Activated CD8-positive, alpha-beta memory T cell treated with anti-CD3 and anti-CD28 coated beads, Interleukin-2, amount 50 U/mL, for 24 hours (primary cell): Measurements from ENCODE around the gene TFEB.

Experiments used
- DNase-seq: peaks from one replicate; pipeline ENCODE4 v3.0.0-alpha.2; 2020; ENCODE audit errors: extremely low read depth

TFEB gene

GRCh38 chr6:41651962-41652657 is 83.3 kb downstream of the TFEB start:
- DNase-seq, result no peak

DNA sequence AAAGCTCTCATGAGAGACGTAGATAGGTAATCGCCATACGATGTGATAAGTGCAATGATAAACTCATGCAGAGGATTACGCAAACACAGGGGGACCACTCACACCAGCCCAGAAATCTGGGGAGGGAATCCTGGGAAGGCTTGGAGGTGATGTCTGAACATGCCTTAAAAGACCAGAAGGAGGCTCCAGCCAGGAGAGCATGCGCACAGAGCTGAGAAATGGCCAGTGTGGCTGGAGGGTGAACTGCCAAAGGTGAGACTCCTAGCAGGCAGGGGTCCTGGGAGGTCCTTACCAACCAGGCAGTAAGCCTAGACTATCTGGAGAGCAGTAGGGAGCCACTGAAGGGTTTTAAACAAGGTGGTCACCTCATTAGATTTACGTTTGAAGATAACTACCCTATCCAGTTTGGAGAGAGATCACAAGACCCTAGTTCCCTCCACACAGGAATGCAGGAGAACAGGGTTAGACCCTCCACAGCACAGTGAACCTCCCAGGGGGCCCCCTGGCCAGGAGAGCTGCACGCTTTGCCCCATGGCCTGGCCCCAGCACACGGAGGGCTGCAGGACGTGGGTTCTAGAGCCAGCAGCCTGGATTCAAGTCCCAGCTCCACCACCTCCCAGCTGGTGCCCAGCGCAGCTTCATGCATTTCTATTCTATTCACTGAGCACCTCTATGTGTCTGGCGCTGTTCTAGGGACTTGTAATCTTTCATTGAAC is 84.0 kb downstream of the TFEB start:
- no peak for DNase-seq

DNA sequence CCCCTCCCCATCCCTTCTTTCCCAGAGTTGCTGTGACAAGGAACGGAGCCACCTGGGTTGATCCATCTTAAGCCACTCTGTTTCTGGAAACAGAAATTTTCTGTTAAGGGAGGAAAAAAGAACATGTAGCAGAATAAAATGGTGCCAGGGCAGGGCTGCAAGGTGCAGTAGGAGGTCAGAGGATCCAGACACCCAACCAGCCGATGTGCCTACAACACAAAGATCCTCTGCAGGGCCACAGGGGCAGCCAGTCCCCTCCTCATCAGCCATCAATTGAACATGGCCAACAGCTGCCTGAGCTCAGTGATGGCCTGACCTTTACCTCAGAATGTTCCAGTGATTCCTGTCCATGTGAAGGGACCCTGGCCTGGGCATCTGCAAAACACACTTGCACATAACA is 85.3 kb downstream of the TFEB start:
- DNase-seq, result no peak

- DNase-seq, result no peak
Observed at GRCh38 chr6:41649596-41649995, 85.8 kb downstream of the TFEB start.

DNA sequence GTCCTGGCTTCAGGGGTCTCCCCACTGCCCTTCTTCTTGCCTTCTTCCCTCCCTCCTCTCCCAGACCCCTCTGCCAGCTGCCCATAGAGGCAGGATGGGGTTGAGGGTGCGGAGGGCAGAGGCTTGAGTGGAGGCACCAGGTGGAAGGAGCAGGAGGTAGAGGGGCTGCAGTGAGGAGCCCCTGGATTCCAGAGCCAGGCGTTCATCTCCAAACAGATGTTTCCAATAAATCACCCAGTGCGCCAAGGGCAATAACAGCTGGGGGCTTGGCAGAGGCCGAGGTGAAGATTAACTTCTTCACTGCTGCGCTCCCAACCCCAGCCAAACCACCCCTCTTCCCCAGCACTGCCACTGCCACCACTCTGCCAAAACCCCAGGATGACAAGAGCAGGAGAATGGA is 86.5 kb downstream of the TFEB start:
- no peak for DNase-seq

DNA sequence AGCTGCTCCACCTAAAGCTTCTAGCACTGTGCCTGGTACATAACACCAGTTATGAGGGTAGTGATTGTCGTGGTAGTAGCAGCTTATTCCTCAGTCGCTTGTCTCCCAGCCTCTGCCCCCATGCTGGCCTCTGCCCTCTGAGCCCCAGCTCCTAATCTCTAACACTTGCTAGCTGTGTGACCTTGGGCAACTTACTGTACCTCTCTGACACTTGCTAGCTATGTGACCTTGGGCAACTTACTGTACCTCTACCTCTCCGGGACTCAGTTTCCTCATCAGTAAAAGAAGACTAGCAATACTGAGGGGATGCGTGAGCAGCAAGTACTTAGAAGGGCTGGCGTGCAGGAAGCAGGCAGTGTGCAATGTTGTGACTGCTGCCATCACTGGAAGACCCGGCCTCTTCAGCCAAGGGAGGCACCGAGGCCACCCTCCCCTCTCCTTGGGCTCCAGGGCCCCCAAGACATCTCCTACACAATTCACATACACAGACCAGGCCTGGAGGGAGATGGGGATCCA is 87.3 kb downstream of the TFEB start:
- DNase-seq, result no peak

DNA sequence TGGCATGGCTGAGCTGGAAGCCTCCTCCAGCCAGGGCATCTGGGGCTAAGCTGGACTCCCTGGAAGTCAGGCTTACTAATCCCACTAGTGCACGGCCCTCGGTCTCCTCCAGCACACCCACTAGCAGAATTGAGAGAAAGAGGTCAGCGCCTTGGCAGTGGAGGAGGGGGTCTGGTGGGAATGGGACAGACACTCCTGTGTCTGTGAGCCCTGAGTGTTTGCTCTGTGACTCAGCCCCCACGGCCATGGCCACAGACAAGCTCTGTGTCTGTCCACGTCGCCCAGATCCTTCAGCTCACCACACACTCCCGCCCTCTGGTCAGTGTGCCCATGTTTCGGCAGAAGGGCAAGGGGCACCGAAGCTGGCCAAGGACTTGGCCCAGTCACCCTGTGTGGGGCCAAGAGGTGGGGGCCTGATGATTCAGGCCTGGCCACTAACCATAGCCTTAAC is 88.3 kb downstream of the TFEB start:
- DNase-seq, result no peak

- DNase-seq, result no peak
Observed at GRCh38 chr6:41646026-41646795, 89.2 kb downstream of the TFEB start.

DNA sequence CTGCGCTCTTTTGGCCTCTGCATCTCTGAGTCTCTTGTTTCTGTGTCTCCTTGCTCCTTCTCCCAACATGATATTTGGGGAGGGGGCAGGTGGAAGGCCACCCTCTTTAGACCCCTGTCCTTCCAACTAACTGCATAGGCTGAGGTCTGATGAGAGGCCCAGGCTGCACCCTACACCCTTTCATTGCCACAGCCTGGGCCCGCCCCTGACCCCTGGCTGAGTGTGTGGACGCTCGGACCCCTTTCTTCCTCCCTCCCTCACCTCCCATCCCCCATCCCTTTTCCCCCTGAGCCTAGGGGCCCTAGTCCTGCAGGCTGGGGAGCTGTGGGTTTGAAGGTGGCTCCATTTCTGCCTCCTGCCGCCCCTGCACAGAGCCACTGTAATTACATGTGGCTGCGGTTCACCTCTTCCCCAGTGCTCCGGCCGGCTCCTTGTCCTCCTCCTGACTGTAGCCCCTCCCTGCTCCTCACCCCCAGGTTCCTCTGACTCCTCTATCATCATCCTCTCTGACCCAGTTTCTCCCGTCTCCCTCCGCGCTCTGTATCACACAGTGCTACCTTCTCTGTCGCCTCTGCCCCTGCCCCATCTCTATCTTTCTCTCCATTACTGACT is 90.3 kb downstream of the TFEB start:
- DNase-seq, result no peak

- no peak for DNase-seq
Observed at GRCh38 chr6:41644297-41644879, 91.0 kb downstream of the TFEB start.

DNA sequence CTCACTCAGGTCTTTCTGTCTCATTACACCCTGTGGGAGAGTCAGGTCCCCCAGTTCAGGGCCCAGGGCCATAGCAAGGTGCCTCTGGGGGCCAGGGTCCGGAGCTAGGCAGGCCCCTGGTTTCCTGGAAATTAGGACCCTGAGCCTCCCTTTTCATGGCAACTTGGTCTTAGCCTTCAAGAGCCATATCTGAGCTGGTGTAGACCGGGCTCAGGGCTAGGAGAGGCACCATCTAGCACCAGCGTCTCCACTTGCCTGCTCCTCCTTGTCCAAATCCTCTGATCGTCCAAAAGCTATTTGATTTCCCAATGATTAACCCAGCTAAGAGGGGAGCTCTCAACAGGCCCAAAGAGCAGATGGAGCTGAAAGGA is 91.5 kb downstream of the TFEB start:
- no peak for DNase-seq

- no peak for DNase-seq
Observed at GRCh38 chr6:41642960-41643898, 92.2 kb downstream of the TFEB start.

- DNase-seq, result no peak
Observed at GRCh38 chr6:41642090-41642959, 93.1 kb downstream of the TFEB start.

- DNase-seq, result no peak
Observed at GRCh38 chr6:41641352-41641925, 94.0 kb downstream of the TFEB start.

- no peak for DNase-seq
Observed at GRCh38 chr6:41640426-41640825, 95.0 kb downstream of the TFEB start.

DNA sequence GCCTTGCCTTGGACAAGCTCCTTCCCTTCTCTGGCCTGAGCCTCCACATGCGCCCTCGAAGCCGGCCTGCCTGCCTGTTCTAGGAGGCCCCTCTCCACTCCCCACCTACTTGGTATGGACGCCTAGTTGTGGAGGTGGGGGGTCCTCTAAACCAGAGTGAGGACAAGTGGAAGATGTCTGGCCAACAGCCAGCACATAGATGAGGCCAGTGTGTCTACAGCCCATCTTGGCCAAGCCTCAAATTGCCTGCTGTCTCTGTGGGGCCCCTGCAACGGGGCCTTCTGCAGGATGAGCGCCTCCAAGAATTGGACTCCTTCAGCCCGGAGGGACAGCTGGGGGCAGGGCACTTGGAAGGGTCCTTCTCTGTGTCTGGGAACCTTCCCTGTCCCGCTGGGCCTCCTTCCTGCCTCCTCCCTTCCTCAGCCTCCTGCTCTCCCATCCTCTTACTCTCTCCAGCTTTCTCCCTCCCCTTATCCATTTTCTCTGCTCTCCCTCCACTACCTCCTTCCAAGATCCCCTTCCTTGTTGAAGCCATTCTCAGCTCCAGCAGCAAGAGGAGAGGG is 95.5 kb downstream of the TFEB start:
- no peak for DNase-seq

DNA sequence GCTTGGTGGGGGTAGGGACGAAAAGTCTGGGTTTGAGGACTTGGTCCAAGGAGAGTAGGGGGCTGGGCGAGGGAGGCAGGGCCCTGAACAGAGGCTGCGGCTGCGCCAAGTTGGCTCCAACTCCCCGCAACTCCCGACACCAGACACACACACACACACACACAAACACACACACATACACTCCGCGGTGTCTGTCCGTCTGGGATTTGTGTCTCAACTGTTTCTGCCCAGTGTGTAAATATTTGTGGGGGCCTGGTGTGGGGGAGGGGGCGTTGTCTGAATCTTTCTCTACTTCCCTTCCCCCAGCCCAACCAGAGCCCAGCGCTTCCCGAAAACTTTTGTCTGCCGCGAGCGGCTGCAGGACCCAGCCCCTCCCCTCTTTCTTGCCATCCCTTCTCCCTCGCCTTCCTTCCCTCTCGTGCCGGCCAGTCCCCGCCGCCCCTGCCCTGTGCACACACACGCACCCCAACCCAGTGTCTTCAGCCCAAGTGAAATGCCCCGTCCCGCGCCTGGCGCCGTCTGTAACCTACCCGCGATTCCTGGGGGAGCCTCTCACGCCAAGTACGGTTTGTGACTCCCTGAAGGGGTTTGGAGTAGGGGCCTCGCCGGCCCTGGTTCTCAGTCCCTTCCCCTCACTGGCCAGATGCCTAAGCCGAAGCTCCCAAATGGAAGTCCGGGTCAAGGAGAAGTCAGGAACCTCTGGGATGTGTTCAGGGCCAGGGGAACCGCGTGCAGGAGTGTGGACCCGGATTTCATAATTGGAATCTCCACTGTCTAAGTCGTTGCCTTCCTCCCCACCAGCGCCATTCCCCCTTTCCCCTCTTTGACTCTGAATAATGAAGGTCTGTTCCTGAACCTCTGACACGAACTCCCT is 96.2 kb downstream of the TFEB start:
- DNase-seq, result no peak
